ENCODE data around the gene GRID2.

GRCh38 chr4:93740890-93741289 lies 1437.1 kb downstream of the GRID2 start:
- TF ChIP-seq CTCF (conservative IDR thresholded peaks at IDR 0.05) = no peak
- no peak for TF ChIP-seq ZFX (IDR thresholded peaks at IDR 0.05)
